ENCODE results near the gene SLC24A3.

- TF ChIP-seq CTCF (conservative IDR thresholded peaks at IDR 0.05; ENCODE audit: low read length) (no peak), EZH2phosphoT487 (IDR thresholded peaks at IDR 0.05; ENCODE audit: borderline replicate concordance, low read depth, low read length) (no peak)
Measured at GRCh38 chr20:19723051-19723450, 510.6 kb downstream of the SLC24A3 start.

All from OCI-LY7 (cell line).